ENCODE data around the gene IRAK2. TPM values are rescaled to one million over a fixed set of nuclear protein-coding genes. Genes with fewer than 3 reads are reported as not detected.
A peak's percentile ranks its signal among the peaks of the same experiment; 100 is the strongest.

IRAK2 gene
- total and polyA plus RNA-seq, 5 donors: 0.63 to 1.5 (median 1.4) TPM

DNA sequence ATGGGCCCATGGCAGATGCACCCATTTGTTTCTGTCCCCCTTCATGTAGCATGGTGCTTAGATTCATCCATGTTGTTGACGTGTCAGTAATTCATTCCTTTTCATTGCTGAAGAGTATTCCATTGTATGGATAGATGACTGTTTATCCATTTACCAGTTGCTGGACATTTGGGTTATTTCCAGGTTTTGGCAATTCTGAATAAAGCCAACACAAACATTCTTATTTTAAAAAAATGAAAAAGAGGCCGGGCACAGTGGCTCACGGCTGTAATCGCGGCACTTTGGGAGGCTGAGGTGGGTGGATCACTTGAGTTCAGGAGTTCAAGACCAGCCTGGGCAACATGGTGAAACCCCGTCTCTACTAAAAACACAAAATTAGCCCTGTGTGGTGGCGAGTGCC, 64.9 kb downstream of the IRAK2 start:
- intact Hi-C loops (cut with DNase I): loop anchor here in 2 of 4 donors (10.0 kb wide), 1 partner anchor 65 kb away; the partner anchor contains the start of gene IRAK2 (in 2 of the 2)
- Histone ChIP-seq H3K27me3 (ENCODE audit: control insufficient read depth, insufficient read depth) (no peaks in the 10 kb centered on the region), H3K27ac (ENCODE audit: low read length) (no peak overlapping the region), H3K9me3 (ENCODE audit: control insufficient read depth, low read length) (no peaks in the 10 kb centered on the region), H3K4me1 (ENCODE audit: control insufficient read depth, insufficient read depth, low read length) (no peaks in the 10 kb centered on the region), H3K4me3 (ENCODE audit: low read length) (no peak overlapping the region)
- ATAC-seq (no peak), DNase-seq (no peak)
- WGBS: 87% methylated on average over 7 of the region's 7 CpGs

DNA sequence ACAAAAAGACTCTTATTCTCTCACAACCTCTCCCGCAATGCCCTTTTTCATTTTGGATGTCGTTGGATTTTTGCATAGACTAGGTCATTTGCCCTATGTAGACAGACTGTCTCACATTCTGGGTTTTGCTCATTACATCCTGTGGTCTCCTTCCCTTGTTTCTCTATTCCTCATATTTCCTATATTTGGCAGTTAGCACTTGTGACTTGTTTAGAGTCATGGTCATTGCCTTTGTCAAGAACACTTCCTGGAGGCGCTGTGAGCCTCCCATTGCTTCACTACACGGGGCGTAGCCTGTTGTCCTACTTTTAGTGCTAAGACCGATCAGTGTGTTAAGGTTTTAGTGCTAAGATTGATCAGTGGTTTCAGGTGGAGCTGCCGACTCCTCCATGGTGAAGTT, 67.4 kb downstream of the IRAK2 start:
- no peaks in the 10 kb centered on the region for H3K27me3 ChIP-seq (ENCODE audit: control insufficient read depth, insufficient read depth)
- no peaks in the 10 kb centered on the region for H3K9me3 ChIP-seq (ENCODE audit: control insufficient read depth, low read length)
- intact Hi-C loops (cut with DNase I): no loop called here
- DNase-seq: no peak
- 79% methylated on average over 7 of the region's 7 CpGs for WGBS
- H3K27ac ChIP-seq (ENCODE audit: low read length): no peak overlapping the region
- no peak overlapping the region for H3K4me3 ChIP-seq (ENCODE audit: low read length)
- ATAC-seq: peak; percentile 26 to 45
- H3K4me1 ChIP-seq (ENCODE audit: control insufficient read depth, insufficient read depth, low read length): no peaks in the 10 kb centered on the region

DNA sequence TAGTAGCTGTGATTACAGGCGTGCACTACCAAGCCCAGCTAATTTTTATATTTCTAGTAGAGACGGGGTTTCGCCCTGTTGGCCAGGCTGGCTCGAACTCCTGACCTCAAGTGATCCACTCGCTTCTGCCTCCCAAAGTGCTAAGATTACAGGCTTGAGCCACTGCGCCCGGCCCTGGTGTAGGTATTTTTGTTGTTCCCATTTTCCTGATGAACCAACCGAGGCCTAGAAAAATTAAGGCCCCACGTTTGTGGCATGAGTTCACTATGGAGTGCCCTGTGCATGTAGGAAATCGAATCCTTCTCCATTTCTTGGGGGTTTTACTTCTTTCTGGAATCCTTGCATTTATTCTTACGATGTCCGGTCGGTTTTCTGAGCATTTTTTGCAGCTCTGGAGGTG, 69.3 kb downstream of the IRAK2 start:
- Histone ChIP-seq H3K4me3 (ENCODE audit: low read length) (no peak overlapping the region), H3K27ac (ENCODE audit: low read length) (no peak overlapping the region), H3K27me3 (ENCODE audit: control insufficient read depth, insufficient read depth) (no peaks in the 10 kb centered on the region), H3K9me3 (ENCODE audit: control insufficient read depth, low read length) (no peaks in the 10 kb centered on the region), H3K4me1 (ENCODE audit: control insufficient read depth, insufficient read depth, low read length) (no peaks in the 10 kb centered on the region)
- intact Hi-C loops (cut with DNase I): no loop called here
- DNase-seq: no peak
- WGBS: 91% methylated on average over 13 of the region's 13 CpGs
- no peak for ATAC-seq

DNA sequence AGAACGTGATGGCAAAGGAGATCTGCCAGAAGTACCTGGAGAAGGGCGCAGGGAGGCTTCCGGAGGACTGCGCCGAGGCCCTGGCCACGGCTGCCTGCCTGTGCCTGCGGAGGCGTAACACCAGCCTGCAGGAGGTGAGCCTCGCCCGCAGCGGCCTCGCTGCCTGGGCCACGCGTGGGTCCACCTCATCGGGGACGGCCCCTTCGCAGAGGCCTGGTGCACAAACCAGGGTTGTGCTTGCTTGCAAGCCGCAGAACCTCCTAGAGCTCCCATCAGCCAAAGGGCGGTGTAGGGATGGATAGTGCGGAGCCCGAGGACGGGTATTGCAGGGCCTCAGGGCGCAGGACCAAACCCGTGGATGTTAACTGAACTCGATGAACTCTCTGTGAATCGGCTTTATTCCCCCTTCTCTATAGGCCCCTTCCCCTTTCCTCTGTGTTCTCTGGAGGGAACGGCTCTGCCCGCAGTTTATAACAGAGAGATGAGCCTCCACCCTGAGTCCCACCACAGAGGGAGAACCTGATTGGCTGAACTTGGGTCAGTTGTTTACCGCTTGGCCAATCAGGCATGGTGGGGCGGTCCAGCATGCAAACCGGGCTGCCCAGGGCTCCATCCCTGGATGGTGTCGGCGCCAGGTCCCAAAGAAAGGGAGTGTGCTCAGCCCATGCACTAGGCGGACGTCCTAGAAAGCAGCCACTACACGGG, 70.0 kb downstream of the IRAK2 start:
- 91% methylated on average over 36 of the region's 36 CpGs for WGBS
- no peak for ATAC-seq
- intact Hi-C loops (cut with DNase I): no loop called here
- no peak overlapping the region for H3K4me3 ChIP-seq (ENCODE audit: low read length)
- no peaks in the 10 kb centered on the region for H3K9me3 ChIP-seq (ENCODE audit: control insufficient read depth, low read length)
- H3K27ac ChIP-seq (ENCODE audit: low read length): no peak overlapping the region
- DNase-seq: no peak
- no peaks in the 10 kb centered on the region for H3K4me1 ChIP-seq (ENCODE audit: control insufficient read depth, insufficient read depth, low read length)
- H3K27me3 ChIP-seq (ENCODE audit: control insufficient read depth, insufficient read depth): no peaks in the 10 kb centered on the region

GRCh38 chr3:10235551-10235950, 70.8 kb downstream of the IRAK2 start:
- Histone ChIP-seq H3K27ac (ENCODE audit: low read length) (no peak overlapping the region), H3K4me3 (ENCODE audit: low read length) (no peak overlapping the region), H3K27me3 (ENCODE audit: control insufficient read depth, insufficient read depth) (no peaks in the 10 kb centered on the region), H3K9me3 (ENCODE audit: control insufficient read depth, low read length) (no peaks in the 10 kb centered on the region), H3K4me1 (ENCODE audit: control insufficient read depth, insufficient read depth, low read length) (no peaks in the 10 kb centered on the region)
- 84% methylated on average over 6 of the region's 6 CpGs for WGBS
- DNase-seq: no peak
- no peak for ATAC-seq
- intact Hi-C loops (cut with DNase I): no loop called here

DNA sequence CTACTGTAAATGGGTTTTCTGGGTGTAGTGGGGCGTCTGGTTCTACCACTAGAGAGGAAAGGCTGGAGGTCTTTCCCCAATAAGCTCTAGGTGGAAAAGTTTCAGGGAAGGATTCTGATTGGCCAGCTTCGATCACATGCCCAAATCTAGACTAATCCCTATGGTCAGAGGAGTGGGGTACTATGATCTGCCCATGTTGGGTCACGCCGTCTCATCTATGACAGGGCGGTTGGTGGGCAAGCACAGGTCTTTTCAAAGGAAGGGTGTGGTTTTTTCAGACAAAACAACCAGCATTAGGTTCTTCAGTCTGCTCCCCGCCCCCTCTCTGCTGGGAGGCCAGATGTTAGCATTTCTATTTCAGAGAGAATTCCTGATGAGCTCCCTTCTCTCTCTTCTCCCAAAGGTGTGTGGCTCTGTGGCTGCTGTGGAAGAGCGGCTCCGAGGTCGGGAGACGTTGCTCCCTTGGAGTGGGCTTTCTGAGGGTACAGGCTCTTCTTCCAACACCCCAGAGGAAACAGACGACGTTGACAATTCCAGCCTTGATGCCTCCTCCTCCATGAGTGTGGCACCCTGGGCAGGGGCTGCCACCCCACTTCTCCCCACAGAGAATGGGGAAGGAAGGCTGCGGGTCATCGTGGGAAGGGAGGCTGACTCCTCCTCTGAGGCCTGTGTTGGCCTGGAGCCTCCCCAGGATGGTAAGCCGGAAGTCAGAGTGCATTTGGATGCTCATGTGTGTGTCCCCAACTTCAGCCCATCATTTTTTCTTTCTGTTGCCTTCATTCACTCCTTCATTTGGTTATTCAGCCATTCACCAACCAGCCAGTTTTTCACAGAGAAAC, 73.8 kb downstream of the IRAK2 start:
- Histone ChIP-seq H3K4me1 (ENCODE audit: control insufficient read depth, insufficient read depth, low read length) (no peaks in the 10 kb centered on the region), H3K27me3 (ENCODE audit: control insufficient read depth, insufficient read depth) (no peaks in the 10 kb centered on the region), H3K27ac (ENCODE audit: low read length) (no peak overlapping the region), H3K4me3 (ENCODE audit: low read length) (no peak overlapping the region), H3K9me3 (ENCODE audit: control insufficient read depth, low read length) (no peaks in the 10 kb centered on the region)
- peak in 1 of 2 donors; percentile 25 for ATAC-seq
- WGBS: 86% methylated on average over 15 of the region's 15 CpGs
- intact Hi-C loops (cut with DNase I): no loop called here
- DNase-seq: no peak

DNA sequence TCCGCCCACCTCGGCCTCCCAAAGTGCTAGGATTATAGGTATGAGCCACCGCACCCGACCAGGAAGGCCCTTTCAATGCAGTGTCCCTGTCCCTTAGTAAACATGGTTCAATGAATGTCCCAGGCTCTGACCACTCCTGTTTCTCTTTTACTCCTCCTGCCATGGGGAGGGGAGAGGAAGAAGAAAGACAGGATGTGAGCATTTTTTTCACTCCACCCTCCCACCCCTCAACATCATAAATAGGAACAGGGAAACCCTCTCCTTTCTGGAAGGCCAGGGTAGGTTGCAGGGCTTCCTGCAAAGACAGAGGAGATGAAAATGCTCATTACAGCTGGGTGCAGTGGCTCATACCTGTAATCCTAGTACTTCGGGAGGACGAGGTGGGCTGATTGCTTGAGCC, 76.1 kb downstream of the IRAK2 start:
- DNase-seq: no peak
- Histone ChIP-seq H3K4me3 (ENCODE audit: low read length) (no peak overlapping the region), H3K4me1 (ENCODE audit: control insufficient read depth, insufficient read depth, low read length) (no peaks in the 10 kb centered on the region), H3K9me3 (ENCODE audit: control insufficient read depth, low read length) (no peaks in the 10 kb centered on the region), H3K27ac (ENCODE audit: low read length) (no peak overlapping the region), H3K27me3 (ENCODE audit: control insufficient read depth, insufficient read depth) (no peaks in the 10 kb centered on the region)
- intact Hi-C loops (cut with DNase I): no loop called here
- 75% methylated on average over 6 of the region's 6 CpGs for WGBS
- ATAC-seq: no peak

- Histone ChIP-seq H3K27me3 (ENCODE audit: control insufficient read depth, insufficient read depth) (no peaks in the 10 kb centered on the region), H3K4me1 (ENCODE audit: control insufficient read depth, insufficient read depth, low read length) (no peaks in the 10 kb centered on the region), H3K27ac (ENCODE audit: low read length) (no peak overlapping the region), H3K4me3 (ENCODE audit: low read length) (no peak overlapping the region), H3K9me3 (ENCODE audit: control insufficient read depth, low read length) (no peaks in the 10 kb centered on the region)
- ATAC-seq (no peak), DNase-seq (peak in 1 of 3 donors; percentile 58)
- intact Hi-C loops (cut with DNase I): no loop called here
- WGBS: 74% methylated on average over 7 of the region's 7 CpGs
Measured at GRCh38 chr3:10242182-10243065, 77.7 kb downstream of the IRAK2 start.

GRCh38 chr3:10244009-10244408, 79.3 kb downstream of the IRAK2 start:
- WGBS: 88% methylated on average over 3 of the region's 3 CpGs
- no peak for DNase-seq
- Histone ChIP-seq H3K9me3 (ENCODE audit: control insufficient read depth, low read length) (no peaks in the 10 kb centered on the region), H3K27ac (ENCODE audit: low read length) (no peak overlapping the region), H3K4me3 (ENCODE audit: low read length) (no peak overlapping the region), H3K27me3 (ENCODE audit: control insufficient read depth, insufficient read depth) (no peaks in the 10 kb centered on the region), H3K4me1 (ENCODE audit: control insufficient read depth, insufficient read depth, low read length) (no peaks in the 10 kb centered on the region)
- intact Hi-C loops (cut with DNase I): no loop called here
- ATAC-seq: no peak

DNA sequence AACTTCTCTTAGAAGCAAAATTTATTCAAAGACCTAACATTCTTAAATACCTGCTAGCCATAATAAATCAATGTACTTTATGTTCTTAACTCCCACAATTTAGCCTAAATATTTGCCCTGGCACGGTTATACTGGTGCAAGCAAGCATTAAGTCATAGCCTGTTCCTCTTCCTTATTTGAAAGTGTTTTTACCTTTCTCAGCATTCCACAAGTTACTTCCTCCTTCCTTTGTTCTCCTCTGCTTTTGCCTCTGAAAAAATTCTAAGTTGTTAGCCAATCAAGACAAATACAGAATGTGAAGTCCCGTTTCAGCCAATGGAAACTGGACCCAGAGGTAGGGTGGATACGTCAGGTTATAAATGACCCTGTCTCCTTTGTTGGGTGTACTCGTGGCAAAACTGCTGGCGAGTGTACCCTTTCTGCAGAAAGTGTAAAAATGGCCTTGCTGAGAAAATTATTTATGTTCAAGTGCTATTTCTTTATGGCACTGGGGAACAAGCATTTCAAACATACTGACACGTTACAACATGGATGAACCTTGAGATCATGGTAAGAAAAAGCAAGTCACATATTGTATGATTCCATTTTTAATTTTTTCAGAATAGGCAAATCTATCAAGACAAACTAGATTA, 80.5 kb downstream of the IRAK2 start:
- DNase-seq (no peak), ATAC-seq (no peak)
- no peaks in the 10 kb centered on the region for H3K27me3 ChIP-seq (ENCODE audit: control insufficient read depth, insufficient read depth)
- 90% methylated on average over 6 of the region's 6 CpGs for WGBS
- no peak overlapping the region for H3K4me3 ChIP-seq (ENCODE audit: low read length)
- no peaks in the 10 kb centered on the region for H3K4me1 ChIP-seq (ENCODE audit: control insufficient read depth, insufficient read depth, low read length)
- intact Hi-C loops (cut with DNase I): no loop called here
- H3K27ac ChIP-seq (ENCODE audit: low read length): no peak overlapping the region
- H3K9me3 ChIP-seq (ENCODE audit: control insufficient read depth, low read length): no peaks in the 10 kb centered on the region
